ENCODE measurements around the gene KCNJ12.
"Not testable (repeated sequence)": the region's sequence is repeated elsewhere in the genome, so short reads cannot be mapped to it uniquely, and the experiment has no call there.

- not testable (repeated sequence) for TF ChIP-seq CTCF (IDR thresholded peaks at IDR 0.05); ZFX (IDR thresholded peaks at IDR 0.05; ENCODE audit: borderline replicate concordance)
Measured at GRCh38 chr17:21420503-21421090, 44.4 kb downstream of the KCNJ12 start.

Data from 22Rv1 (cell line).